ENCODE data around the gene GPAT3.

- TF ChIP-seq CTCF (IDR thresholded peaks at IDR 0.05; ENCODE audit: low read depth, low read length) (peak; percentile 67), POLR2A (IDR thresholded peaks at IDR 0.05; ENCODE audit: extremely low read depth, insufficient read length) (no peak)
These were observed 109.1 kb downstream of the GPAT3 start for GRCh38 chr4:83644677-83645659.

Data from NB4 (cell line).